ENCODE results near the gene OR8K5.

OR8K5 gene

DNA sequence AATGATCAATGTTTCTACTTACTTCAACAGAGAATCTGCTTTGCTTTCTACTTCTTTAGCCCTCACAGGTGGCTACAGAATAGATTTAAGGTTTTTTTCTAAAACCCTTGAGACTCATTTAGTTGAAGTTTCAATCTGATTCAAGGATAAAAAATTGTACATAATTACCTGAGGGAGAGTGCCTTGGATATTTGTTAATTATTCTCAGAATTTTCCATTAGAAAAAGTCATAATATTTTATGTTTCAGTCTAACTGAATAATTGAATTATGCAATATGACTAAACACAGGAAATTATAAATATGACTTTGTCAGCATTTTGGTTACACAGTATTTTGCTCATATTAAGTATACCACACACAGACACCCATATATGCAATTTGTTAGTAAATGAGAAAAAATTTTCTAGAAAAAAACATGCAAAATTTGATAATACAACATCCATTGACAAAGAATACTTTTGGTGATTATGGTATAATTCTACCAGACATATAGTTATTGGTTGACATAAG is 19.9 kb downstream of the OR8K5 start, which contains the start of gene OR8J3:
Gene OR8J3 (minus strand): TSS at position 51 of the 511 bp plus-strand sequence. CDS start 2,483 bp downstream, outside the sequence.
- no peak within 1 kb of the TSS for H3K27ac ChIP-seq
- no peaks in the 10 kb centered on the region for H3K4me1 ChIP-seq
- intact Hi-C loops (cut with DNase I; ENCODE audit: low total_unique reads): no loop called here
- DNase-seq: no peak
- no peak within 1 kb of the TSS for H3K4me3 ChIP-seq
- TF ChIP-seq, protein P1, sequence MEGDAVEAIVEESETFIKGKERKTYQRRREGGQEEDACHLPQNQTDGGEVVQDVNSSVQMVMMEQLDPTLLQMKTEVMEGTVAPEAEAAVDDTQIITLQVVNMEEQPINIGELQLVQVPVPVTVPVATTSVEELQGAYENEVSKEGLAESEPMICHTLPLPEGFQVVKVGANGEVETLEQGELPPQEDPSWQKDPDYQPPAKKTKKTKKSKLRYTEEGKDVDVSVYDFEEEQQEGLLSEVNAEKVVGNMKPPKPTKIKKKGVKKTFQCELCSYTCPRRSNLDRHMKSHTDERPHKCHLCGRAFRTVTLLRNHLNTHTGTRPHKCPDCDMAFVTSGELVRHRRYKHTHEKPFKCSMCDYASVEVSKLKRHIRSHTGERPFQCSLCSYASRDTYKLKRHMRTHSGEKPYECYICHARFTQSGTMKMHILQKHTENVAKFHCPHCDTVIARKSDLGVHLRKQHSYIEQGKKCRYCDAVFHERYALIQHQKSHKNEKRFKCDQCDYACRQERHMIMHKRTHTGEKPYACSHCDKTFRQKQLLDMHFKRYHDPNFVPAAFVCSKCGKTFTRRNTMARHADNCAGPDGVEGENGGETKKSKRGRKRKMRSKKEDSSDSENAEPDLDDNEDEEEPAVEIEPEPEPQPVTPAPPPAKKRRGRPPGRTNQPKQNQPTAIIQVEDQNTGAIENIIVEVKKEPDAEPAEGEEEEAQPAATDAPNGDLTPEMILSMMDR (IDR thresholded peaks at IDR 0.05): no peak
- H3K27me3 ChIP-seq: no peaks in the 10 kb centered on the region
- no peaks in the 10 kb centered on the region for H3K36me3 ChIP-seq
- no peaks in the 10 kb centered on the region for H3K9me3 ChIP-seq

DNA sequence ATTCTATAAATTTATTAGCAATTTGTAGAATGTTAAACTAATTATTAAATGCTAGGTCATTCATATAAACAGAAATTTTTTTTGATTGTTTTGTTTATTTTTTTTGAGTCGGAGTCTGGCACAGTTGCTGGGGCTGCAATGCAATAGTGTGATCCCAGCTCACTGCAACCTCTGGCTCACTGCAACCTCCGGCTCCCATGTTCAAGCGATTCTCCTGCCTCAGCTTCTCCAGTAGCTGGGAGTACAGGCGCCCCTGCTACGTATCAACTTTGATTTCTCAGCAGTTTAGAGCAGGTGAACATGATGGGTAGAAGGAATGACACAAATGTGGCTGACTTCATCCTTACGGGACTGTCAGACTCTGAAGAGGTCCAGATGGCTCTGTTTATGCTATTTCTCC is 38.0 kb downstream of the OR8K5 start, which contains the start of gene OR8H3:
Gene OR8H3 (plus strand): TSS at position 301 of the 400 bp plus-strand sequence. CDS start 0 bp downstream, at position 301.
- DNase-seq: no peak
- H3K27ac ChIP-seq: no peak within 1 kb of the TSS
- no peak within 1 kb of the TSS for H3K4me3 ChIP-seq
- H3K36me3 ChIP-seq: no peaks in the 10 kb centered on the region
- no peaks in the 10 kb centered on the region for H3K9me3 ChIP-seq
- TF ChIP-seq, protein P1 (IDR thresholded peaks at IDR 0.05): no peak
- H3K4me1 ChIP-seq: no peaks in the 10 kb centered on the region
- intact Hi-C loops (cut with DNase I; ENCODE audit: low total_unique reads): no loop called here
- no peaks in the 10 kb centered on the region for H3K27me3 ChIP-seq

Data from tibial artery (tissue), 4 donors.